GM19397 (cell line): ENCODE data around the gene SORBS1.
"Not testable (repeated sequence)": the region's sequence is repeated elsewhere in the genome, so short reads cannot be mapped to it uniquely, and the experiment has no call there.

Experiments used
- ATAC-seq: cut with Tn5 transposase; IDR thresholded peaks from one replicate; pipeline ENCODE4 v1.9.1; 2021; ENCODE audit warnings: mild to moderate bottlenecking, moderate library complexity; ENCODE audit not compliant: unreplicated experiment

Gene SORBS1

DNA sequence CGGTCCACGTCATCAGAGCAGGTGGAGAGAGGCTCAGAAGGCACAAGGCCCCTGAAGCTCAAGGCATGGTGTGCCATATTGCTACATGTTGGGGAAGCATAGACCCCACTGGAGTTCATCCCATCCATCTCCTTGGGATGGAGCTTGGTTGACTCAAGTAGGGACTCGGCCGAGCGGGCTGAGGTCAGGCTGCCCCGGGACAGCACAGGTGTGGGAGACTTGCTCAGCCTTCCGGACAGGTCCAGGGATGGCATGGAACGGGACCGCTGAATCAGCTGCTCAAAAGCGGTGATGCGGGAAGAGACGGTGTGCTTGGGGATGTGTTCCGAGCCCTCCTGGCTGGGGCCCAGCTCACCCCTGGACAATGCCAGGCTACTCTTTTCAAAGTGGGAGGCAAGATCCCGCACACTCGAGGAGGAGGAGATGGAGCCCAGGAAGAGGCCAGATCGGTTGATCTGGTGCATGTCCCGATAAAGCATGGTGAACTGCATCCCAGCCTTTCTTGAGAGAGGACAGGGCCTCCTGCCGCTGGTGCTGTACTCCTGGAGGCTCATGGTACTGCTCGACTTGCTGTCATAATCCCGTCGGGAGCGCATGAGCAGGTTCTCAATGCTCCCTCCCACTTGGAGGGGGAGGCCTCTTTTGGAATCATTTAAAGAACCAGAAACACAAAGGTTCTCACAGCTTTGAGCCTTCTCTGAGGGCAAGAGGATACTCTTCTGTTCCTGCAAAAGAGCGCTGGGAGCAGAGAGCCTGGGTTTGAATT, 204.8 kb downstream of the SORBS1 start:
- ATAC-seq: no peak

- no peak for ATAC-seq
Measured at GRCh38 chr10:95355301-95355700, 205.9 kb downstream of the SORBS1 start.

DNA sequence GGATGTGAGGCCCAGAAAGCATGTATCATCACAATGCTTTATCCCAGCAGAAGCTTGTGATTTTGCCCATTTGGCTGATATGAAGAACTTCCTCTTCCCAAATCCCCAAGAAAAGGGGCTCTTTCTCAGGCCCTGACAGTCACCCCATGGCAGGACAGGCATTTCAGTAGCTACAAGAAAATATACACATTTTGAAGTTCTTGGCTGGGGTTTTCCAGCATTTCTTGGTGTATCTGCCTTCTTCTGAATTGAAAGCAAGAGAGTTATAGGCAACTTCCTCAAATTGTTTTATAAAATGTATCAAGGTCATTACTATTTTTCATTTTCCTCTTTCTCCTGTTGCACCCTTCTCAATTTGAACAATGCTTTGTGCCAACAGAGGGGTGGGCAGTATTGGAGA, 207.1 kb downstream of the SORBS1 start:
- no peak for ATAC-seq

DNA sequence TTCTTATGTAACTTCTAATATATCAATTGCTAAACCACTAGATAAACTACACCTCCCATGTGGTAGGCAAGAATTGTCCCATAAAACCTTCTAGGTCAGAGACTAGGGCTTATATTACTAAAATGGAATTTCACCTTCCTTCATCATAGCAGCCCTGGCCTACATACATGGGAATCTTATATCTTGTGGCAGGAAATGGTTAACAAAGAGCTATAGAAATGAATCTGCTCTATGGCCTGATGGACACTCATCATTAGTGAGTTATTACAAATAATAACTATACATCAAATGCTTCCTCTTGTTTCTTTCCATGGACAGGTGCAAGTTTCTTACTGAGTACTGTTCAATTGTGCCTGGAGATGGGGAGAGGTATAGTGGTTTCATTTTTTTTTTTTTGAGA, 208.0 kb downstream of the SORBS1 start:
- ATAC-seq: no peak

GRCh38 chr10:95352684-95353083, 208.5 kb downstream of the SORBS1 start:
- ATAC-seq: no peak

GRCh38 chr10:95350830-95351228, 210.3 kb downstream of the SORBS1 start:
- ATAC-seq: no peak

DNA sequence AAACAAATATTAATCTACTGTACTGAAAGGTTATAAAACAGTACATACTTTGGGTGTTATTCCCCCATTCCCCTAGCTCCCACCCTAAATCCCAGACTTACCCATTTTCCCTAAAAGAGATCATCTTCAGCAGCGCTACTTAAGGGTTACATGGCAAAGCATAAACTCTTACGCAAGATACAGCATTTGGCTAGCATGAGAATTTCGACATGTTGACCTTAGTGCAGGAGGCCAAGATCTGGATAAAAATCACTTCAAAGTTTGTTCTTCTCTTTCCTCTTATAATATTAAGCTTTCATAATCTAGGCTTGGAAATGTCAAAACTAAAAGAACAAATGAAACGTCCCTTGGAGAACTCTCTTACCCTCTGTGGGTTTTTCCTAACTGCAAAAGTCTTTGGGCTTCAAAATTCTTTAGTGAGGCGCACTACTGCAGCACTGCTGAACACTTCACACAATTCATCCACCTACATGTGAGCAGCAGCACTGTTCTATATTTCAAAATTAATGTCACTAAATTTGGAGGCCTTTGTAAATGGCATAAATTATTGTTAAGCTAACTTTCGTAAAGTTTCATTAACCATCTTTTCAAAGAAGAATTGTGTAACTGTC, 210.8 kb downstream of the SORBS1 start:
- ATAC-seq: no peak

DNA sequence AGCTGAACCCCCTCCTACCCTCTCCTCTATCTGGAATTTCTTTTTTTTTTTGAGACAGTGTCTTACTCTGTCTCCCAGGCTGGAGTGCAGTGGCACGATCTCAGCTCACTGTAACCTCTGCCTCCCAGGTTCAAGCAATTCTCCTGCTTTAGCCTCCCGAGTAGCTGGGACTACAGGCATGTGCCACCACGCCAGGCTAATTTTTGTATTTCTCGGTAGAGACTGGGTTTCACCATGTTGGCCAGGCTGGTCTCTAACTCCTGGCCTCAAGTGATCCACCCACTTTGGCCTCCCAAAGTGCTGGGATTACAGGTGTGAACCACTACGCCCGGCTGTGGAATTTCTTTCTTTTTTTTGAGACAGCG, 213.8 kb downstream of the SORBS1 start:
- ATAC-seq: not testable (repeated sequence)

DNA sequence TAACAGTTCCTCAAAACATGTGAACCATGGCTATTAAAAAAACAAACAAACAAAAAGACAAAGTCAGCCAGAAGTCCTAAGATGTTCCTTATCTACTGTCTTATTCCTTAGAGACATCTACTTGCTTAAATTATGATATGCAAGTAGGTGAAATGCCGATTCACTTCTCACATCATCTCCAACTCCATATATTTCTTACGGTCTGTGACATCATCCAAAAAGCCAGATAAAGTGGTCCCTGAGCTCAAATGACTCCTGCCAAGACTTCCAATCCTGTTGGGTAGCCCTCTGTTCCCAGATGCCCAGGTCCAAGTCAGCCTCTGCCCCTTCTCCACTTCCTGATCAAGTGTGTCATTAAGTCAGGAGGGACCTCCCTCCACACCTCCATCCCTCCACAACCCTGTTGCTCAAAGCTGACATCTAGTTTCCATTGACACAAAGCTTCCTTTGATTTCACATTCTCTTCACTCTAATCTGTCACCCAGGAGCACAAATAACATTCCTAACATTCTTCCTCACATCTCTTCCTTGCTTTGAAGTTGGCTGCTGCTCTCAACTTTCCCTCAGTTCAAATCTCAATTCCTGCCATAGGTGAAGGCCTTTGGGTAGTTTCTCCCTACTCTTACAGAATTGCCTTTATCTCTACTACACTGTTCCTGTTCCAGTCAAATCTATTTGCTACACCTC, 214.3 kb downstream of the SORBS1 start:
- no peak for ATAC-seq

DNA sequence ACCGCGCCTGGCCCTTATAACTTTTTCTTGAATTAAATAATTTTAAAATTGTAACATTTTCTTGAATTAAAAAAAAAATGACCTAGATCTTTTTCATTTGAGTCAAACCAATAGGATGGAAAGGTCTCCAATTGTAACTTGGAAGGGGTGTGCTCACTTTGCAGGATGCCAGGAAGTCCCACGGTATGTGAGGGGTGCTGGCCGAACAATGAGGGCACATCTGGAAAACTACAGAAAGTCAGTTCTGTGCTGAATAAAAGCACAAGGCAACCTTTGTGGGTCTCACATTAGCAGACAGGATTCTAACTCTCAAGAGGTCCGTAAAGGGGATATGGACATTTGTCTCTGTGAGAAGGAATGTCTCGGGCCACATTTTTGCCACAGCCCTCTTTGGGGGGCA, 217.6 kb downstream of the SORBS1 start:
- ATAC-seq: no peak

GRCh38 chr10:95341716-95342130, 219.4 kb downstream of the SORBS1 start:
- no peak for ATAC-seq

- ATAC-seq: no peak
Measured at GRCh38 chr10:95339863-95340262, 221.3 kb downstream of the SORBS1 start.

- no peak for ATAC-seq
Measured at GRCh38 chr10:95337423-95338160, 223.6 kb downstream of the SORBS1 start.

- ATAC-seq: no peak
Measured at GRCh38 chr10:95336702-95337101, 224.5 kb downstream of the SORBS1 start.

GRCh38 chr10:95335933-95336699, 225.1 kb downstream of the SORBS1 start:
- no peak for ATAC-seq

GRCh38 chr10:95334805-95335144, 226.4 kb downstream of the SORBS1 start:
- ATAC-seq: no peak

DNA sequence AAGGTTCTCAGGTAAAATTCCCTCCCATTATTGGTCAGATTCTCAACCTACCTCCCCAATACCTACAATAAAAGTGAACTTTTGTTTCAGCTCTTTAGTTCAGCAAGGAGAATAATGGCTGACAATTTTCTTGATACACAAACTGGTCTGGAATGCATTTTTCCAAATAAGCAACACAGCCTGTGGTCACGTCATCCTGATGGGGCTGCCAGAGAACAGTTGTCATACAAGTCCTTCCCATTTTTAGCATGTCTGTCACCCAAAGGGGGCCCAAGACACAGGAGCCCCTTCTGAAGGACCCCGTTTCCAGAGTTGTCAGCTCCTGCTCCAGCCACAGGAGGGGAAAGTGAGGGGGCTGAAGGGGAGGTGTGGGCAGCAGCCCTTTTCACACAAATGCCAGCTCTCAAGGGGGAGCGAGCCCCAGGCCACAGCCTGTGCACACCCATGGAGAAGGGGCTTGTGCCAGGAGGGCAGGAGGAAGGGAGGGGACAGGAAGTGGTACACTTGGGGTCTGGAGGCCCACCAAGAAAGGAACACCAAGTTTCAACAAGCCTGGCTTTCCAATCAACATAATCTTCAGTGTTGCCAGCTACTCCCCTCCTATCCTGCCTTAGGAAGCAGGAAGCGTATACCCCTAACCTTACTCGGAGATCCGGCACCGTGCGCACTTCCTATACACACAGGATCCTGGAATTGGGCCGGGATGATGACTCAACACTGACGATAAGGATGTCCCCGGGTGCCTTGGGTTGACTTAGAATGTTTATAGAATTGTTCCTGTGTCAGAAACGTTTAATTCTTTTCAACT, 227.0 kb downstream of the SORBS1 start:
- ATAC-seq: no peak

DNA sequence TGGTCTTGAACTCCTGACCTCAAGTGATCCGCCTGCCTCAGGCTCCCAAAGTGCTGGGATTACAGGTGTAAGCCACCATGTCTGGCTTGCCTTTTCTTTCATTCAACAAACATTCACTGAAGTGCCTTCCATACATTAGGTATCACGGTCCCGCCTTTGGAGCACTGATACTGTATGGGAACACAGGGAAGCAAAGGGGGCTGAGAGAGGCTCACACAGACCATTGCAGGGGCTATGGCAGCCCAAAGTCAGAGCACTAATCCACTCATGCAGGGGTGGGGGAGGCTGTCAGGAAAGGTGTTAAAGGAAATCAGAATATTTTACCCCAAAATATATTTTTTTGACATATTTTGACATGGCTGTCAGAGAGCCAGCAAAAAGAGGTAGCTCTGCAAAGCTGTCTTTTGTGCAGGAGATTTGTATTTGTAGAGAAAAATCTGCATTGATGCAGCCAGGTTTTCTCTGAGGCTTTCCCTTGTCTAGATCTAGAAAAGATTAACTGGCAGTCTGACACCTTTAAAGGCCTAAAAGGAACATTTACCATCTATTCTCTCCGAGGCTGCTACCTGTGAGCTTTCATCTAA, 228.4 kb downstream of the SORBS1 start:
- ATAC-seq: no peak

- no peak for ATAC-seq
Measured at GRCh38 chr10:95331596-95332130, 229.5 kb downstream of the SORBS1 start.
